Nephron (organoid): ENCODE results near the gene TRAK1.
"Not testable (repeated sequence)": the region's sequence is repeated elsewhere in the genome, so short reads cannot be mapped to it uniquely, and the experiment has no call there.

Experiments used
- H3K27ac Mint-ChIP-seq, 3 experiments: 2 replicates each; pipeline ENCODE4 v1.8.0; 2020; ENCODE audit warnings: mixed read lengths in 3 of 3, mild to moderate bottlenecking in 2 of 3, moderate library complexity in 1 of 3
- H3K27me3 Mint-ChIP-seq: 2 replicates; pipeline ENCODE4 v1.8.0; 2021; ENCODE audit warnings: low read depth, mild to moderate bottlenecking, moderate library complexity, mixed read lengths
- H3K36me3 Mint-ChIP-seq: 2 replicates; pipeline ENCODE4 v1.8.0; 2020; ENCODE audit warnings: low read depth, mixed read lengths
- H3K4me1 Mint-ChIP-seq: 2 replicates; pipeline ENCODE4 v1.8.0; 2020; ENCODE audit warnings: mixed read lengths
- H3K4me3 Mint-ChIP-seq, 3 experiments: 2 replicates each; pipeline ENCODE4 v1.8.0; 2020; ENCODE audit warnings: mild to moderate bottlenecking in 3 of 3, mixed read lengths in 3 of 3, moderate library complexity in 2 of 3
- H3K9me3 Mint-ChIP-seq: 2 replicates; pipeline ENCODE4 v1.8.0; 2020; ENCODE audit warnings: mixed read lengths
- TF ChIP-seq, protein P1 (sequence below), 3 experiments: fragments of 200-600 bp; sonication (generic); IDR thresholded peaks; one replicate each; pipeline ENCODE4 v1.5.0; 2021; ENCODE audit warnings: antibody characterized with exemption in 3 of 3; ENCODE audit not compliant: unreplicated experiment in 3 of 3

TRAK1 gene

DNA sequence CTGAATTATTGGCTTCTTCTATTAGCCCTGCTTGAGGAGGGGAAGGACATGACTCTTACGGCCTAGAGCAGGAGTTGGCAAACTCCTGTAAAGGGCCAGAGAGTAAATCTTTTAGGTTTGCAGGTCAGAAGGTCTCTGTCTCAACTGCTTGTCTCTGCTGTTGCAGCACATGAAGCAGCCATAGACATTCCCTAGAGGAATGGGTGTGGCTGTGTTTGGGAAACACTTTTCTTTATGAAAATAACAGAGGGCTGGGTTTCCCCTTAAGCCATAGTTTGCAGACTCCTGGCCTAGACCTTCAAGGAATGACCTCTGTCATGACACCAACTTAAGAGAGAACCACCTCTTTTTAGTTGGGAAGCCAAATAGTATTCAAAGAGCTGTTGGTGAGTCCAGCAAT lies 10.3 kb downstream of the TRAK1 start:
- Mint-ChIP-seq H3K27me3 (no peaks in the 10 kb centered on the region), H3K9me3 (peaks cover 8% of the 10 kb centered on the region), H3K4me1 (peaks cover 38% of the 10 kb centered on the region), H3K27ac (no peak overlapping the region), H3K36me3 (peaks cover 29% of the 10 kb centered on the region), H3K4me3 (no peak overlapping the region)
- TF ChIP-seq, protein P1, sequence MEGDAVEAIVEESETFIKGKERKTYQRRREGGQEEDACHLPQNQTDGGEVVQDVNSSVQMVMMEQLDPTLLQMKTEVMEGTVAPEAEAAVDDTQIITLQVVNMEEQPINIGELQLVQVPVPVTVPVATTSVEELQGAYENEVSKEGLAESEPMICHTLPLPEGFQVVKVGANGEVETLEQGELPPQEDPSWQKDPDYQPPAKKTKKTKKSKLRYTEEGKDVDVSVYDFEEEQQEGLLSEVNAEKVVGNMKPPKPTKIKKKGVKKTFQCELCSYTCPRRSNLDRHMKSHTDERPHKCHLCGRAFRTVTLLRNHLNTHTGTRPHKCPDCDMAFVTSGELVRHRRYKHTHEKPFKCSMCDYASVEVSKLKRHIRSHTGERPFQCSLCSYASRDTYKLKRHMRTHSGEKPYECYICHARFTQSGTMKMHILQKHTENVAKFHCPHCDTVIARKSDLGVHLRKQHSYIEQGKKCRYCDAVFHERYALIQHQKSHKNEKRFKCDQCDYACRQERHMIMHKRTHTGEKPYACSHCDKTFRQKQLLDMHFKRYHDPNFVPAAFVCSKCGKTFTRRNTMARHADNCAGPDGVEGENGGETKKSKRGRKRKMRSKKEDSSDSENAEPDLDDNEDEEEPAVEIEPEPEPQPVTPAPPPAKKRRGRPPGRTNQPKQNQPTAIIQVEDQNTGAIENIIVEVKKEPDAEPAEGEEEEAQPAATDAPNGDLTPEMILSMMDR (IDR thresholded peaks at IDR 0.05; ENCODE audit: unreplicated experiment in 3 of 3) = no peak

DNA sequence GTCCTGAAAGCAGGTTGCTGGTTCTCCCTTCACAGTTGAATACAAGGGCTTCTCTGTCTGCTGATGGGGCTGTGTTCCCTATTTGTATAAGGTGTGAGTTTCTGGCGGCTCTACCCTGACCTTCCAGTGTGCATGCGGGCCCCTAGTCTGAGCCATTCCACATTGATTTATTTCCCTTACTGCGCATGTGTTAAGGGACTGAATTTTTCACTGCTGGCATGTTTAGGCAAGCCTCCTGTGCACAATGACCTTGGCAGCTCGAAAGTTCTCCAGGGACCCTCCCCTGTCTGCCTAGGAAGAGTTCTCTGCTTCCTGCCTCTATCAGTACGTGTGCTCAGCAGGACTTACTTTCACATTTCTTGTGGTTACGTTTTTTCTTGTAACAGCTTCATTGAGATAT lies 11.4 kb downstream of the TRAK1 start:
- Mint-ChIP-seq H3K36me3 (peaks cover 29% of the 10 kb centered on the region), H3K27ac (peak overlapping the region; percentile 28 to 73 (median 42)), H3K9me3 (peaks cover 8% of the 10 kb centered on the region), H3K4me1 (peaks cover 28% of the 10 kb centered on the region), H3K27me3 (no peaks in the 10 kb centered on the region), H3K4me3 (peak overlapping the region in 1 of 3 experiments; percentile 27)
- TF ChIP-seq, protein P1 (IDR thresholded peaks at IDR 0.05; ENCODE audit: unreplicated experiment in 3 of 3) = no peak

DNA sequence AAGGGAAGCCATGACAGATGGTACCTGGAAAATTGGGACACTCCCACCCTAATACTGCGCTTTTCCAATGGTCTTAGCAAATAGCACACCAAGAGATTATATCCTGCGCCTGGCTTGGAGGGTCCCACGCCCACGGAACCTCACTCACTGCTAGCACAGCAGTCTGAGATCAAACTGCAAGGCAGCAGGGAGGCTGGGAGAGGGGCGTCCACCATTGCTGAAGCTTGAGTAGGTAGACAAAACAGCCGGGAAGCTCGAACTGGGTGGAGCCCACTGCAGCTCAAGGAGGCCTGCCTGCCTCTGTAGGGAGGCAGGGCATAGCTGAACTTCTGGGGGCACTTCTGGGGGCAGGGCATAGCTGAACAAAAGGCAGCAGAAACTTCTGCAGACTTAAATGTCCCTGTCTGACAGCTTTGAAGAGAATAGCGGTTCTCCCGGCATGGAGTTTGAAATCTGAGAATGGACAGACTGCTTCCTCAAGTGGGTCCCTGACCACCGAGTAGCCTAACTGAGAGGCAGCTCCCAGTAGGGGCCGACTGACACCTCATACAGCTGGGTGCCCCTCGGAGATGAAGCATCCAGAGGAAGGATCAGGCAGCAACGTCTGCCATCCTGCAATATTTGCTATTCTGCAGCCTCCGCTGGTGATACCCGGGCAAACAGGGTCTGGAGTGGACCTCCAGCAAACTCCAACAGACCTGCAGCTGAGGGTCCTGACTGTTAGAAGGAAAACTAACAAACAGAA lies 12.9 kb downstream of the TRAK1 start:
- H3K9me3 Mint-ChIP-seq, H3K27ac Mint-ChIP-seq, H3K27me3 Mint-ChIP-seq, H3K4me3 Mint-ChIP-seq: not testable (repeated sequence)
- peaks cover 15% of the 10 kb centered on the region for H3K4me1 Mint-ChIP-seq
- H3K36me3 Mint-ChIP-seq = peaks cover 29% of the 10 kb centered on the region

DNA sequence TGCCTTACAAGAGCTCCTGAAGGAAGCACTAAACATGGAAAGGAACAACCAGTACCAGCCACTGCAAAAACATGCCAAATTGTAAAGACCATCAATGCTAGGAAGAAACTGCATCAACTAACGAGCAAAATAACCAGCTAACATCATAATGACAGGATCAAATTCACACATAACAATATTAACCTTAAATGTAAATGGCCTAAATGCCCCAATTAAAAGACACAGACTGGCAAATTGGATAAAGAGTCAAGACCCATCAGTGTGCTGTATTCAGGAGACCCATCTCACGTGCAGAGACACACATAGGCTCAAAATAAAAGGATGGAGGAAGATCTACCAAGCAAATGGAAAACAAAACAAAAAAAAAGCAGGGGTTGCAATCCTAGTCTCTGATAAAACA lies 14.8 kb downstream of the TRAK1 start:
- H3K27me3 Mint-ChIP-seq, H3K4me1 Mint-ChIP-seq, H3K4me3 Mint-ChIP-seq, H3K9me3 Mint-ChIP-seq, H3K27ac Mint-ChIP-seq: not testable (repeated sequence)
- H3K36me3 Mint-ChIP-seq = peaks cover 29% of the 10 kb centered on the region

DNA sequence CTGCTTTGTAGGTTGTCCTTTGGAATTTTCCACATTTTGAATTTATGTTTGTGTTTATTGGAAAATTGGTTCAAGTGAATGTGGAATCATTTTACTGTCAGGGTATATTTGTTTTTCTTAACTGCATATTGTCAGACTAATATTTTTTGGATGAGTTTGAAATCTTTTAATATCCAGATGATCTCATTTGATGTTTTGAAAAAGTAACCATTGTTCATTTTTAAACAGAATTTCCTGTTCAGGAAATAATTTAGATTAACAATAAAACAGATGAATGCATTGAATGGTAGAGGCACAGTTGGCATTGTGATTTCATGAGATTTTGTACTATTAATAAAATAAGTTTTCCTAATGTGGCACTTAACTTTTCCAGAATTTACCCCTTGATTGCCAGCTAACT lies 15.5 kb downstream of the TRAK1 start:
- H3K4me3 Mint-ChIP-seq = no peak overlapping the region
- no peaks in the 10 kb centered on the region for H3K27me3 Mint-ChIP-seq
- H3K27ac Mint-ChIP-seq = no peak overlapping the region
- H3K36me3 Mint-ChIP-seq = peaks cover 29% of the 10 kb centered on the region
- peaks cover 8% of the 10 kb centered on the region for H3K9me3 Mint-ChIP-seq
- H3K4me1 Mint-ChIP-seq = peaks cover 5% of the 10 kb centered on the region
- TF ChIP-seq, protein P1 (IDR thresholded peaks at IDR 0.05; ENCODE audit: unreplicated experiment in 3 of 3) = no peak

DNA sequence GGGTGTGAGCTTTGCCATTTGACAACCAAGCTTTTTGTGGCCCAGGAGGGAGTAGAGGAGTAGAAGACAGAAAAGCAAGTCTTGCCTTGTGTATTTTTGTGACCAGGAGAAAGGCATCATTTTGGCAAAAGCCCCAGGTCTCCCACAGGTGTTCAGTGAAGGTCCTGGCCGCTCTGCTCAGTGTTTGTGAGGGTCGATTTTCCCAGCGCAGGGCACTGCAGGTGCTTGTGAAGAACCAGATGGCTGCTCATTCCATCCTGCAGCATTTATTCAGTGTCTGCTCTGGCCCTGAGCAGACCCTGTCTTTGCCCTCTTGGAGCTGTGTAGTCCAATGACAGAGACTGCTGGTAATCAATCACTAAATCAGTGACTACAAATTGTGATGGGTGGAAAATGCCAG lies 19.5 kb downstream of the TRAK1 start:
- H3K27me3 Mint-ChIP-seq = no peaks in the 10 kb centered on the region
- H3K27ac Mint-ChIP-seq = no peak overlapping the region
- no peaks in the 10 kb centered on the region for H3K9me3 Mint-ChIP-seq
- H3K4me3 Mint-ChIP-seq = no peak overlapping the region
- TF ChIP-seq, protein P1 (IDR thresholded peaks at IDR 0.05; ENCODE audit: unreplicated experiment in 3 of 3) = no peak
- H3K4me1 Mint-ChIP-seq = peaks cover 5% of the 10 kb centered on the region
- peaks cover under 1% of the 10 kb centered on the region for H3K36me3 Mint-ChIP-seq

DNA sequence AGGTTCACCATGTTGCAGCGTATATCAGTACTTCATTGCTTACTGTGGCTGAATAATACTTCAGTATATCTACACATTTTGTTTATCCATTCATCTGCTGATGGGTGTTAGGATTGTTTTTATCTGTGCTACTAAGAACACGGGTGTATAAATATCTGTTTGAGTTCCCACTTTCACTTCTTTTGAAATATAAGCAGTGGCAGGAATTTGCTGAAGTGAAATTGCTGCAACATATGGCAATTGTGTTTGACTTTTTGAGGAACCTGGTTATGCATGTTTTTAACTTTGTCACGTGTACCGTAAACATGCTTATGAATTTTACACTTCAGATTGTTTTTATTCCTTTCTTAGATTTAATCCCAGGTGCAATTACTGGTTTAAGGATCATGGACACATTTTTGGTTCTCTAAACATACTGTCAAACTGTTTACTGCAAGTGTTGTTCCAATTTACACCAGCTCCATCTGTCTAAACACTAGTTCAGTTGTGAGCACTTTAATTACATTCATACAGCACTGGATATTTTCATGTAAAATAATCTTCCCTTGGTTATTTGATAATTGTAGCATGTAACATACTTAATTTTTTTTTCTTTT lies 23.1 kb downstream of the TRAK1 start:
- Mint-ChIP-seq H3K27me3 (no peaks in the 10 kb centered on the region), H3K9me3 (no peaks in the 10 kb centered on the region), H3K36me3 (no peaks in the 10 kb centered on the region), H3K4me1 (peaks cover 29% of the 10 kb centered on the region), H3K4me3 (no peak overlapping the region), H3K27ac (no peak overlapping the region)
- TF ChIP-seq, protein P1 (IDR thresholded peaks at IDR 0.05; ENCODE audit: unreplicated experiment in 3 of 3) = no peak
